ENCODE measurements around the gene INTS14.

INTS14 gene

DNA sequence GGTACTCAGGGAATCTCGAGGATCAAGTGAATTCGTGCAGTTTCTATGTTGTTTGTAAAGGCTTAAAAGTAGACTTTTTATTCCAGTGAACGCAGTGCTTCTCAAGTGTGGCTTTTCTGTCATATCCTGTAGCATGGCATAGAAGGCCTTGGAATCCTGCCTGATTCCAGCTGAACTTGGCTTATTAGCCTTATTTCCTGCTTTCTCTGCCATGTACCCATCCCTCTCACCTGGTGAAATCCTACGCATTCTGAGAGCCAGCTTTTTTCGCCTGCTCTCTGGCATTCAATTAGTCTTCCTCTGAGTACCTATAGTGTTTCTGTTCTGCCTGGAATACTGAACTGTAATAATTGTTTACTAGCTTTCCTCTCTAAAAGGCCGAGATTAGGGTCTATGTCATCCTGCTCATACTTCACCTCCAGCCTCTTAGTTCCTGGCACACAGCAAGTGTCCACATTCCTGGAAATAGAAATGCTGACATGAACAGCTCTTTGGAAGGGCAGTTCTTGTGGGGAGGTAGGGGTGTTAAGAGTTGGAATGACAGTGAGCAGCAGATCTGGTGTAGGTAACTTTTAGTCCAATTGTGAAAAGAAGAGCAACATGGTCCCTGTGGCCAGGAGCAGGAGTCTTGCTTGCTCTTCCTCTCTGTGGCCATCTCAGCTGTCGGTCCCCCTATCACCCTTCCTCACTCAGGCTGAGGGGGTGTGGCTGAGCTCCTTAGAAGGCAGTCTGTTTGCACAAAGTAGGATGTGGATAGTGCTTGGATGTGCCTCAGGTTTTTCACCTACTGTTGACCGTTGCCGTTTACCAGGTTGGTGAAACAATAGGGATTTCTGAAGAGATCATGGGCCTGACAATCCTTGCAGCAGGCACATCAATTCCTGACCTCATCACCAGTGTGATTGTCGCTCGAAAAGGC lies 41.2 kb upstream of the INTS14 start:
- Histone ChIP-seq H3K27me3 (ENCODE audit: insufficient read depth, insufficient read length) (no peaks in the 10 kb centered on the region), H3K36me3 (ENCODE audit: insufficient read depth, insufficient read length, low read length) (peaks cover 2% of the 10 kb centered on the region), H3K9ac (ENCODE audit: insufficient read length, low read depth) (no peak overlapping the region), H3K4me3 (ENCODE audit: insufficient read length, low read depth) (no peak overlapping the region), H3K4me1 (ENCODE audit: insufficient read depth, insufficient read length) (no peaks in the 10 kb centered on the region), H3K9me3 (ENCODE audit: insufficient read depth, low read length) (no peaks in the 10 kb centered on the region)
- TF ChIP-seq ZNF274 (IDR thresholded peaks at IDR 0.05; ENCODE audit: low read depth, low read length) (no peak), YY1 (IDR thresholded peaks at IDR 0.05; ENCODE audit: insufficient read depth, insufficient read length) (no peak)
- no peak for DNase-seq (ENCODE audit: low read depth, low spot score)

- no peak overlapping the region for H3K4me3 ChIP-seq (ENCODE audit: insufficient read length, low read depth)
- no peaks in the 10 kb centered on the region for H3K27me3 ChIP-seq (ENCODE audit: insufficient read depth, insufficient read length)
- peaks cover under 1% of the 10 kb centered on the region for H3K4me1 ChIP-seq (ENCODE audit: insufficient read depth, insufficient read length)
- no peak overlapping the region for H3K9ac ChIP-seq (ENCODE audit: insufficient read length, low read depth)
- TF ChIP-seq ZNF274 (IDR thresholded peaks at IDR 0.05; ENCODE audit: low read depth, low read length) (no peak), SUZ12 (IDR thresholded peaks at IDR 0.05; ENCODE audit: extremely low read depth, insufficient read depth, insufficient read length) (no peak), YY1 (IDR thresholded peaks at IDR 0.05; ENCODE audit: insufficient read depth, insufficient read length) (no peak)
- DNase-seq (ENCODE audit: low read depth, low spot score), result no peak
- H3K36me3 ChIP-seq (ENCODE audit: insufficient read depth, insufficient read length, low read length), result peaks cover 2% of the 10 kb centered on the region
- H3K9me3 ChIP-seq (ENCODE audit: insufficient read depth, low read length), result no peaks in the 10 kb centered on the region
These were observed 40.1 kb upstream of the INTS14 start for GRCh38 chr15:65651042-65651322.

GRCh38 chr15:65650312-65651041 lies 39.5 kb upstream of the INTS14 start:
- H3K36me3 ChIP-seq (ENCODE audit: insufficient read depth, insufficient read length, low read length), result peaks cover 2% of the 10 kb centered on the region
- H3K9me3 ChIP-seq (ENCODE audit: insufficient read depth, low read length), result no peaks in the 10 kb centered on the region
- H3K27me3 ChIP-seq (ENCODE audit: insufficient read depth, insufficient read length), result no peaks in the 10 kb centered on the region
- peaks cover 3% of the 10 kb centered on the region for H3K4me1 ChIP-seq (ENCODE audit: insufficient read depth, insufficient read length)
- H3K4me3 ChIP-seq (ENCODE audit: insufficient read length, low read depth), result no peak overlapping the region
- no peak for TF ChIP-seq YY1 (IDR thresholded peaks at IDR 0.05; ENCODE audit: insufficient read depth, insufficient read length)
- no peak for TF ChIP-seq ZNF274 (IDR thresholded peaks at IDR 0.05; ENCODE audit: low read depth, low read length)
- TF ChIP-seq SUZ12 (IDR thresholded peaks at IDR 0.05; ENCODE audit: extremely low read depth, insufficient read depth, insufficient read length), result no peak
- H3K9ac ChIP-seq (ENCODE audit: insufficient read length, low read depth), result no peak overlapping the region
- DNase-seq (ENCODE audit: low read depth, low spot score), result no peak

DNA sequence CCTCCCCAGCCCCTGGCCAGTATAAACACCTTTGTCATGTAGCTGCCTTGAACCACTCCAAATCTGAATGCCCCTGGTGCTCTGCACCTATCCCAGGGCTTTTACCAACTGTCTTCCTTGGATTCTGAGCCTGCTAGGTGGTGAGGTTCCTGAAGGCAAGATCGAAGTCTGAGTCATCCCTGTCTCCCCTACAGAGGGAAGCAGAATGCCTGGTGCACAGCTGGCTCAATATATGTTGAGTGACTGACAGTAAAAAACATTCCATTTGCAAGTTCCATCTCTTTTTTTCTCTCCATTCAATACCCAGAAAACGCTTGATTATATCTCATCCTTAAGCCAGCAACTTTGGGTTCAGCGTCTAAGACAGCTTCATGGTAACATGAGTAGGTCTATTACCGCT lies 35.6 kb upstream of the INTS14 start:
- H3K9me3 ChIP-seq (ENCODE audit: insufficient read depth, low read length), result no peaks in the 10 kb centered on the region
- no peak overlapping the region for H3K9ac ChIP-seq (ENCODE audit: insufficient read length, low read depth)
- H3K4me1 ChIP-seq (ENCODE audit: insufficient read depth, insufficient read length), result peaks cover 3% of the 10 kb centered on the region
- H3K4me3 ChIP-seq (ENCODE audit: insufficient read length, low read depth), result no peak overlapping the region
- TF ChIP-seq YY1 (IDR thresholded peaks at IDR 0.05; ENCODE audit: insufficient read depth, insufficient read length) (no peak), SUZ12 (IDR thresholded peaks at IDR 0.05; ENCODE audit: extremely low read depth, insufficient read depth, insufficient read length) (no peak), ZNF274 (IDR thresholded peaks at IDR 0.05; ENCODE audit: low read depth, low read length) (no peak)
- peak; percentile 23 for DNase-seq (ENCODE audit: low read depth, low spot score)
- no peaks in the 10 kb centered on the region for H3K27me3 ChIP-seq (ENCODE audit: insufficient read depth, insufficient read length)
- H3K36me3 ChIP-seq (ENCODE audit: insufficient read depth, insufficient read length, low read length), result peaks cover 2% of the 10 kb centered on the region

- H3K4me1 ChIP-seq (ENCODE audit: insufficient read depth, insufficient read length), result peaks cover 3% of the 10 kb centered on the region
- H3K27me3 ChIP-seq (ENCODE audit: insufficient read depth, insufficient read length), result no peaks in the 10 kb centered on the region
- no peaks in the 10 kb centered on the region for H3K9me3 ChIP-seq (ENCODE audit: insufficient read depth, low read length)
- no peak for DNase-seq (ENCODE audit: low read depth, low spot score)
- no peak overlapping the region for H3K9ac ChIP-seq (ENCODE audit: insufficient read length, low read depth)
- no peaks in the 10 kb centered on the region for H3K36me3 ChIP-seq (ENCODE audit: insufficient read depth, insufficient read length, low read length)
- H3K4me3 ChIP-seq (ENCODE audit: insufficient read length, low read depth), result no peak overlapping the region
- TF ChIP-seq SUZ12 (IDR thresholded peaks at IDR 0.05; ENCODE audit: extremely low read depth, insufficient read depth, insufficient read length) (no peak), YY1 (IDR thresholded peaks at IDR 0.05; ENCODE audit: insufficient read depth, insufficient read length) (no peak), ZNF274 (IDR thresholded peaks at IDR 0.05; ENCODE audit: low read depth, low read length) (no peak)
These were observed 34.5 kb upstream of the INTS14 start for GRCh38 chr15:65645392-65645791.

GRCh38 chr15:65644282-65644681 lies 33.4 kb upstream of the INTS14 start:
- TF ChIP-seq YY1 (IDR thresholded peaks at IDR 0.05; ENCODE audit: insufficient read depth, insufficient read length) (no peak), ZNF274 (IDR thresholded peaks at IDR 0.05; ENCODE audit: low read depth, low read length) (no peak), SUZ12 (IDR thresholded peaks at IDR 0.05; ENCODE audit: extremely low read depth, insufficient read depth, insufficient read length) (no peak)

DNA sequence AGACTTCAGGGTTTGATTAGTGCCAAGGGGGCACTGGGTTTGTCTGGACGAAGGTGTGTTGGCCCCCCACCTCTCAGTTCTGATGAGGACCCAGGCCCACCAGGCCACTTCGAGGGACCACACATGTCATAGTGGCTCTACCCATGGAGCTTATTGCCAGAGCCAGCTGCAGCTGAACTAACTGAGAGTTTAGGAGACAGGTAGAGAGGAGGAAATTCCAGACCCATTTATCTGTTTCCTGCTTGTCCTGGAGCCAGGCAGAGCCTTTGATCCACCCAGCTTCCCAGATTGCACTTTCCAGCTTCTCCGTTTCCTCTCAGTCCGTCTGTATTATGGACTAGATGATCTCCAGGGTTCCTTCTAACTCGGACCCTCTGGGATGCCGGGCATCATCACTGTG lies 31.7 kb upstream of the INTS14 start:
- H3K36me3 ChIP-seq (ENCODE audit: insufficient read depth, insufficient read length, low read length), result no peaks in the 10 kb centered on the region
- no peak for TF ChIP-seq ZNF274 (IDR thresholded peaks at IDR 0.05; ENCODE audit: low read depth, low read length)
- no peak for TF ChIP-seq SUZ12 (IDR thresholded peaks at IDR 0.05; ENCODE audit: extremely low read depth, insufficient read depth, insufficient read length)
- TF ChIP-seq YY1 (IDR thresholded peaks at IDR 0.05; ENCODE audit: insufficient read depth, insufficient read length), result no peak
- no peak for DNase-seq (ENCODE audit: low read depth, low spot score)

More at GRCh38 chr15:65644282-65644681, 33.4 kb upstream of the INTS14 start:
- Histone ChIP-seq H3K4me3 (ENCODE audit: insufficient read length, low read depth) (no peak overlapping the region), H3K27me3 (ENCODE audit: insufficient read depth, insufficient read length) (no peaks in the 10 kb centered on the region), H3K36me3 (ENCODE audit: insufficient read depth, insufficient read length, low read length) (no peaks in the 10 kb centered on the region), H3K4me1 (ENCODE audit: insufficient read depth, insufficient read length) (peaks cover 3% of the 10 kb centered on the region), H3K9ac (ENCODE audit: insufficient read length, low read depth) (no peak overlapping the region), H3K9me3 (ENCODE audit: insufficient read depth, low read length) (no peaks in the 10 kb centered on the region)
- DNase-seq (ENCODE audit: low read depth, low spot score), result no peak

More for the DNA sequence above, 31.7 kb upstream of the INTS14 start:
- H3K4me1 ChIP-seq (ENCODE audit: insufficient read depth, insufficient read length), result peaks cover 3% of the 10 kb centered on the region
- no peaks in the 10 kb centered on the region for H3K9me3 ChIP-seq (ENCODE audit: insufficient read depth, low read length)
- no peak overlapping the region for H3K9ac ChIP-seq (ENCODE audit: insufficient read length, low read depth)
- no peak overlapping the region for H3K4me3 ChIP-seq (ENCODE audit: insufficient read length, low read depth)
- H3K27me3 ChIP-seq (ENCODE audit: insufficient read depth, insufficient read length), result no peaks in the 10 kb centered on the region
